HFF-Myc (cell line): ENCODE measurements around the gene EIPR1.

Experiments
- DNase-seq: peaks from one replicate; pipeline ENCODE4 v3.0.0-alpha.2; 2011; ENCODE audit warnings: low read depth; ENCODE audit errors: extremely low read depth
- H3K4me3 ChIP-seq: replicated peaks from 2 replicates; pipeline ENCODE4 v1.5.1; 2011; ENCODE audit warnings: low read depth, mild to moderate bottlenecking, control low read depth, low read length
- TF ChIP-seq, protein P1 (sequence below): IDR thresholded peaks from 2 replicates; pipeline ENCODE4 v1.5.1; 2012; ENCODE audit warnings: mild to moderate bottlenecking, low read depth, low read length, control low read depth; ENCODE audit errors: missing control alignments

EIPR1 gene

GRCh38 chr2:3377612-3378432 lies at the start of gene EIPR1:
EIPR1 (minus strand) TSS chr2:3377818; CDS start chr2:3377689, 129 bp downstream.
- TF ChIP-seq, protein P1, sequence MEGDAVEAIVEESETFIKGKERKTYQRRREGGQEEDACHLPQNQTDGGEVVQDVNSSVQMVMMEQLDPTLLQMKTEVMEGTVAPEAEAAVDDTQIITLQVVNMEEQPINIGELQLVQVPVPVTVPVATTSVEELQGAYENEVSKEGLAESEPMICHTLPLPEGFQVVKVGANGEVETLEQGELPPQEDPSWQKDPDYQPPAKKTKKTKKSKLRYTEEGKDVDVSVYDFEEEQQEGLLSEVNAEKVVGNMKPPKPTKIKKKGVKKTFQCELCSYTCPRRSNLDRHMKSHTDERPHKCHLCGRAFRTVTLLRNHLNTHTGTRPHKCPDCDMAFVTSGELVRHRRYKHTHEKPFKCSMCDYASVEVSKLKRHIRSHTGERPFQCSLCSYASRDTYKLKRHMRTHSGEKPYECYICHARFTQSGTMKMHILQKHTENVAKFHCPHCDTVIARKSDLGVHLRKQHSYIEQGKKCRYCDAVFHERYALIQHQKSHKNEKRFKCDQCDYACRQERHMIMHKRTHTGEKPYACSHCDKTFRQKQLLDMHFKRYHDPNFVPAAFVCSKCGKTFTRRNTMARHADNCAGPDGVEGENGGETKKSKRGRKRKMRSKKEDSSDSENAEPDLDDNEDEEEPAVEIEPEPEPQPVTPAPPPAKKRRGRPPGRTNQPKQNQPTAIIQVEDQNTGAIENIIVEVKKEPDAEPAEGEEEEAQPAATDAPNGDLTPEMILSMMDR, result no peak
- DNase-seq, result peak; percentile 94
- H3K4me3 ChIP-seq, result peak within 1 kb of the TSS; percentile 97

- TF ChIP-seq, protein P1, result no peak
- no peak overlapping the region for H3K4me3 ChIP-seq
- DNase-seq, result no peak
Observed at GRCh38 chr2:3427272-3427671, 49.7 kb upstream of the EIPR1 start.

DNA sequence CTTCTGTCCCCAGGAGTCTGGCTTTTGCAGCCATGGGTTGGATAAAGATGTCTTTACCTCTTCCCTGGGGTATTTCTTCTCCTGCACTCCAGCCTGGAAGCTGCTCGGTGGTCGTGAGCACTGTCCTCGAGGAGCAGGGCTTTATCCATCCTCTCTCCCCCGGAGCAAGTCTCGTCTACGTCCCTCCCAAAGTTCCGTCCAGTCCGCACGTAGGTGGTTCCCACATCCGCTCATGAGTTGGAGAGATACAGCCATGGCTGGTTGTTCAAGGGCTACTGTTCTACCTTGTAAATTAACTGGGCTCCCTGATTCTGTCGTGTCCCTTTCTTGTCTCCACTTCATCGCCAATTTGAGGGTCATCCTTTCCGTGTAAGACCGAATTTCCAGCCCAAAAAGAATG lies 49.0 kb upstream of the EIPR1 start:
- DNase-seq, result no peak
- TF ChIP-seq, protein P1, result no peak
- H3K4me3 ChIP-seq, result no peak overlapping the region

DNA sequence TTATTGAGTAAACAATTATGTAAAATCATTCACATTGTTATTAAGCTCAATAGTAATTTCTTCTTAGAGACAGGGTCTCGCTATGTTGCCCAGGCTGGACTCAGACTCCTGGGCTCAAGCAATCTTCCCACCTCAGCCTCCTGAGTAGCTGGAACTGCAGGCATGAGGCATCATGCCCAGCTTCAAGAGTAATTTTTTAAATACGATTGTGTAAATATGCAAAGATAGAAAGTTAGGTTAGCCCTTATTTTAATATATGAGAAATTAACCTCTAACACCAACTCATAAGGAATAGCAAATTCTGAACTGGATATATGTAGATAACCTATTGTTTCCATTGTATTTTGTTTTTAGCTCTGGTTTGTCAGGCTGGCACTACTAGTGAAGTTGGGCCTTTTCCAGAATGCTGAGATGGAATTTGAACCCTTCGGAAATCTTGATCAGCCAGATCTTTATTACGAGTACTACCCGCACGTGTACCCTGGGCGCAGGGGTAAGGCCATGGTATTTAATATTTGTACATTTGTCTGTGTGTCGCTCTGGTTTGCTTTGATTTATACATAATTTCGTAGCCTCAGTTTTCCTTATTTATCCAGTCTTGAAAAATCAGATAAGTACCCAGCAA lies 46.7 kb upstream of the EIPR1 start:
- H3K4me3 ChIP-seq, result no peak overlapping the region
- DNase-seq, result no peak
- TF ChIP-seq, protein P1, result no peak

DNA sequence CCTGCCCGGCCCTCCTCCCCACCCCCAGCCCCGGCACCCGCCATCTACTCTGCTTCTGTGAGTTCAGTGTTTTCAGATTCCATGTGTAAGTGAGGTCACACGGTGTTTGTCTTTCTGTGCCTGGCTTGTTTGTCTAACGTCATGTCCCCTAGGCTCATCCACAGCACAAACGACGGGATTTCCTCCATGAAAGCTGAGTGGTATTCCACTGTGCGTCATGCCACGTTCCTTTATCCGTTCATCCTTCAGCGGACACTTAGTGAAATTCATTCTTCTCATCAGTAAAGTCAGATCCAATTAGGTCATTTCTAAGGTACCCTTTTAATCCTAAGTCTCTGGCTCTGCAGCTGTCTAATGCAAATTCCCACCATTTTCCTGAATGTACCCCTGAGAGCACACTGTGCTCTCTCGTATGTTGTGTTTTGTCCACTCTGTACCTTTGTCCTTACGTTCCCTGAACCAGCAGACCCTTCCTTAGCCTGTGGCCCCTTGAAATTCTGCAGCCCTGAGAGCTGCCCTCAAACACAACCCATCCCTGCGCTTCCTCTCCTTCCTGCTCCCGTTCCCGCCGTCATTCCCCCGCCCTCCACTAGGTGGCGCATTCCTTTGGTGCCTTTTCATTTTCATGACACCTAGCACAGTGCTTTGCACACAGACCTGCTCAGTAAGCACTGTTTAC lies 46.0 kb upstream of the EIPR1 start:
- TF ChIP-seq, protein P1, result peak; percentile 100
- H3K4me3 ChIP-seq, result no peak overlapping the region
- no peak for DNase-seq

GRCh38 chr2:3422161-3422779 lies 44.7 kb upstream of the EIPR1 start:
- TF ChIP-seq, protein P1, result no peak
- no peak overlapping the region for H3K4me3 ChIP-seq
- DNase-seq, result no peak
